ENCODE results near the gene NBEA.
A peak's percentile ranks its signal among the peaks of the same experiment; 100 is the strongest.
"Not testable (repeated sequence)": the region's sequence is repeated elsewhere in the genome, so short reads cannot be mapped to it uniquely, and the experiment has no call there.

NBEA gene

GRCh38 chr13:34959489-34959888, 17.4 kb downstream of the NBEA start:
- no peak for DNase-seq (ENCODE audit: low spot score)

- no peak for DNase-seq (ENCODE audit: low spot score)
These were observed 22.5 kb downstream of the NBEA start for GRCh38 chr13:34964558-34964957.

GRCh38 chr13:34967851-34968562, 25.9 kb downstream of the NBEA start:
- DNase-seq (ENCODE audit: low spot score), result no peak

GRCh38 chr13:34969539-34969938, 27.5 kb downstream of the NBEA start:
- not testable (repeated sequence) for DNase-seq (ENCODE audit: low spot score)

- no peak for DNase-seq (ENCODE audit: low spot score)
These were observed 28.9 kb downstream of the NBEA start for GRCh38 chr13:34970961-34971360.

GRCh38 chr13:34971473-34971872, 29.4 kb downstream of the NBEA start:
- no peak for DNase-seq (ENCODE audit: low spot score)

- DNase-seq (ENCODE audit: low spot score), result not testable (repeated sequence)
These were observed 43.1 kb downstream of the NBEA start for GRCh38 chr13:34985199-34985598.

GRCh38 chr13:34988330-34988791, 46.3 kb downstream of the NBEA start:
- DNase-seq (ENCODE audit: low spot score), result no peak

- no peak for DNase-seq (ENCODE audit: low spot score)
These were observed 48.5 kb downstream of the NBEA start for GRCh38 chr13:34990399-34991214.

- DNase-seq (ENCODE audit: low spot score), result no peak
These were observed 51.4 kb downstream of the NBEA start for GRCh38 chr13:34993470-34993869.

- not testable (repeated sequence) for DNase-seq (ENCODE audit: low spot score)
These were observed 61.7 kb downstream of the NBEA start for GRCh38 chr13:35003734-35004133.

GRCh38 chr13:35005051-35005450, 63.0 kb downstream of the NBEA start:
- no peak for DNase-seq (ENCODE audit: low spot score)

GRCh38 chr13:35014606-35015213, 72.6 kb downstream of the NBEA start:
- no peak for DNase-seq (ENCODE audit: low spot score)

- peak; percentile 36 for DNase-seq (ENCODE audit: low spot score)
These were observed 74.5 kb downstream of the NBEA start for GRCh38 chr13:35016362-35017112.

GRCh38 chr13:35025314-35025713, 83.2 kb downstream of the NBEA start:
- DNase-seq (ENCODE audit: low spot score), result no peak

- DNase-seq (ENCODE audit: low spot score), result no peak
These were observed 86.3 kb downstream of the NBEA start for GRCh38 chr13:35028338-35028867.

- no peak for DNase-seq (ENCODE audit: low spot score)
These were observed 96.9 kb downstream of the NBEA start for GRCh38 chr13:35039012-35039411.

- DNase-seq (ENCODE audit: low spot score), result no peak
These were observed 104.5 kb downstream of the NBEA start for GRCh38 chr13:35046587-35046986.

GRCh38 chr13:35055705-35056104, 113.6 kb downstream of the NBEA start:
- DNase-seq (ENCODE audit: low spot score), result no peak

GRCh38 chr13:35057858-35058257, 115.8 kb downstream of the NBEA start:
- DNase-seq (ENCODE audit: low spot score), result no peak

- not testable (repeated sequence) for DNase-seq (ENCODE audit: low spot score)
These were observed 116.5 kb downstream of the NBEA start for GRCh38 chr13:35058585-35058984.

GRCh38 chr13:35086667-35087066, 144.6 kb downstream of the NBEA start:
- DNase-seq (ENCODE audit: low spot score), result no peak
